ENCODE results near the gene STMN1. TPM values are rescaled to one million over a fixed set of nuclear protein-coding genes. Genes with fewer than 3 reads are reported as not detected.

The STMN1 gene
- total RNA-seq, 2 donors from 2014 or later = 6.3 to 11.4 TPM

GRCh38 chr1:25890239-25891034 is 15.8 kb downstream of the STMN1 start:
- peak; percentile 67 to 86 (median 79) for DNase-seq
- 26 to 30% methylated on average over 10 of the region's 10 CpGs for WGBS, 2 donors
- intact Hi-C loops (cut with DNase I) = no loop called here
- H3K4me1 ChIP-seq = peaks cover 34% of the 10 kb centered on the region
- H3K27ac ChIP-seq = peak overlapping the region; percentile 70 to 88 (median 86)
- TF ChIP-seq POLR2A (IDR thresholded peaks at IDR 0.05) (peak in 2 of 3 donors; percentile 41 to 46), CTCF (IDR thresholded peaks at IDR 0.05) (peak in 3 of 7 experiments; percentile 3 to 19 (median 6))
- H3K27me3 ChIP-seq = no peaks in the 10 kb centered on the region
- no peak overlapping the region for H3K4me3 ChIP-seq
- H3K9me3 ChIP-seq = no peaks in the 10 kb centered on the region
- ATAC-seq = peak; percentile 77
- H3K36me3 ChIP-seq (replicated peaks in 1 of 2; ENCODE audit: insufficient read depth in 1 of 2, low read depth in 2 of 2) = no peaks in the 10 kb centered on the region

GRCh38 chr1:25889470-25889869 is 16.7 kb downstream of the STMN1 start:
- Histone ChIP-seq H3K4me1 (peaks cover 29% of the 10 kb centered on the region), H3K4me3 (no peak overlapping the region), H3K36me3 (replicated peaks in 1 of 2; ENCODE audit: insufficient read depth in 1 of 2, low read depth in 2 of 2) (no peaks in the 10 kb centered on the region), H3K27me3 (no peaks in the 10 kb centered on the region), H3K9me3 (no peaks in the 10 kb centered on the region), H3K27ac (peak overlapping the region; percentile 70 to 88 (median 86))
- intact Hi-C loops (cut with DNase I) = no loop called here
- TF ChIP-seq CTCF (IDR thresholded peaks at IDR 0.05) (peak in 2 of 7 experiments; percentile 26 to 28), POLR2A (IDR thresholded peaks at IDR 0.05) (no peak)
- WGBS, 2 donors = 63 to 81% methylated on average over 3 of the region's 3 CpGs
- ATAC-seq = no peak
- DNase-seq = no peak

GRCh38 chr1:25888426-25888987 is 17.7 kb downstream of the STMN1 start:
- Histone ChIP-seq H3K4me1 (peaks cover 29% of the 10 kb centered on the region), H3K4me3 (no peak overlapping the region), H3K36me3 (replicated peaks in 1 of 2; ENCODE audit: insufficient read depth in 1 of 2, low read depth in 2 of 2) (no peaks in the 10 kb centered on the region), H3K27ac (no peak overlapping the region), H3K27me3 (no peaks in the 10 kb centered on the region), H3K9me3 (no peaks in the 10 kb centered on the region)
- WGBS, 2 donors = 77 to 80% methylated on average over 7 of the region's 7 CpGs
- no peak for ATAC-seq
- intact Hi-C loops (cut with DNase I) = no loop called here
- TF ChIP-seq POLR2A (IDR thresholded peaks at IDR 0.05) (no peak), CTCF (IDR thresholded peaks at IDR 0.05) (no peak)
- DNase-seq = no peak

GRCh38 chr1:25885602-25886001 is 20.6 kb downstream of the STMN1 start:
- DNase-seq = no peak
- peaks cover 23% of the 10 kb centered on the region for H3K4me1 ChIP-seq
- no peak overlapping the region for H3K27ac ChIP-seq
- TF ChIP-seq POLR2A (IDR thresholded peaks at IDR 0.05) (no peak), CTCF (IDR thresholded peaks at IDR 0.05) (no peak)
- H3K36me3 ChIP-seq (replicated peaks in 1 of 2; ENCODE audit: insufficient read depth in 1 of 2, low read depth in 2 of 2) = no peaks in the 10 kb centered on the region
- H3K9me3 ChIP-seq = no peaks in the 10 kb centered on the region
- H3K4me3 ChIP-seq = no peak overlapping the region
- intact Hi-C loops (cut with DNase I) = no loop called here
- H3K27me3 ChIP-seq = no peaks in the 10 kb centered on the region
- whole genome bisulfite sequencing, 2 donors = 36 to 43% methylated on average over 1 of the region's 1 CpG
- ATAC-seq = no peak
